GM19324 (cell line): ENCODE data around the gene SLC13A3.

Experiments used
- ATAC-seq: cut with Tn5 transposase; IDR thresholded peaks from one replicate; pipeline ENCODE4 v1.9.1; 2021; ENCODE audit warnings: mild to moderate bottlenecking, moderate library complexity; ENCODE audit not compliant: unreplicated experiment, low FRiP score

Gene SLC13A3

GRCh38 chr20:46657137-46657536 lies 5.9 kb upstream of the SLC13A3 start:
- ATAC-seq, result no peak

DNA sequence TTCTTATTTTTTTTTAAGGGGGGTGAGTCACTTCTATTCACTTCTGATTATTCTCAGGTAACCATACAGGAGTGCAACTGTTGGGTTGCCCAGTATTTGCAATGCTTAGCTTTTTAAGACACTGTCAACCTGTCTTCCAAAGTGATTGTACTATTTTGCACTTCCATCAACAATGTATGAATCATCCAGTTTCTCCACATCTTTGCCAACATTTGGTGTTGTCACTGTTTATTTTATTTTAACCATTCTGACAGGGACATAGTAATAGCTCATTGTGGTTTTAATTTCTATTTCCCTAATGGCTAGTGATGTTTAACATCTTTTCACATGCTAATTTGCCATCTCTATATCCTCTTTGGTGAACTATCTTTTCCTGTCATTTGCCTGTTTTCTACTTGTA lies 1.4 kb upstream of the SLC13A3 start:
- ATAC-seq, result no peak

GRCh38 chr20:46650575-46651090 lies 626 bp downstream of the SLC13A3 start:
- no peak for ATAC-seq

DNA sequence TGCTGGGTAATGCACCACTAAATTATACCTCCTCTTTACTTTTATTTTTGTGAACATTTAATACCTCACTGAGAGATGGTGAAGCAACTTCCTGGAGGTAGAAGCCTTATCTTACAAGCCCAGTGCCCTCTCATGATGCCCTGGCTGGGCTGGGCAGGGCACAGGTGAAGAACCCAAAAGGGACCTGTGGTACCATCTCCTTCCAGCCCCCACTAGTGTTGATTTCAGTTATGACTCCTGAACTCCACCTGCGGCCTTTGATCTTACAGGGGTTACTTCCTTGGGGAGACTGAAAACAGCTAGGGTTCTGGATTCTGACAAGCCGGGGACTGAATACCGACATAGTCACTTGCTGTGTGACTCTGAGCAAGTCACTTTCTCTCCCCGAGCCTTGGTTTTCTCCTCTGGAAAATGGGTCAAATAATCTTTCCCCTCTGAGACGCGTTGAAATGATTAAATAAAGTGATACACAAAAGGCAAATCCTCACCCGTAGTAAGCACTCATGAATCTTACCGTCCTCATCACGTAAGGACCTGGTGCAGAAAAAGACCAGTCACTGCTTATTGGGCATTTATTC lies 1.2 kb downstream of the SLC13A3 start:
- no peak for ATAC-seq

- ATAC-seq, result no peak
Observed at GRCh38 chr20:46649650-46649949, 1.7 kb downstream of the SLC13A3 start.

GRCh38 chr20:46648903-46649649 lies 2.2 kb downstream of the SLC13A3 start:
- no peak for ATAC-seq

DNA sequence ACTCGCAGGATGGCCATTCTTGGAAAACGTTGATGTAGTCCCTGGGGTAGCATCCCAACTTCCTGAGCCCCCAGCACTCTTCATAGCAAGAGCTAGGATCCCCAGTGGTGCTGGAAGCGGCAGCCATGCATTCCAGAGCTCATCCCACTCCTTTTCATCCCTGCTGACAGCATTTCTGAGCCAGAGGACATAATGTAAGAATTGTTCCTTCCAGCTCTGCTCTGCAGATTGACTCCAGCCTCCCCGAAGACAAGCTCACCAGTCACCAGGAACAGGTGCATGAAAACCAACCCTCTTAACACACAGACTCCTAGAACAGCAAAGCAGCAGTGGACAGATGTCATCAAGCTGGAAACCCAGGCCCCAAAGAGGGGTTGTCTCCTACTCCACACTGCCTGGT lies 3.8 kb downstream of the SLC13A3 start:
- ATAC-seq, result no peak

DNA sequence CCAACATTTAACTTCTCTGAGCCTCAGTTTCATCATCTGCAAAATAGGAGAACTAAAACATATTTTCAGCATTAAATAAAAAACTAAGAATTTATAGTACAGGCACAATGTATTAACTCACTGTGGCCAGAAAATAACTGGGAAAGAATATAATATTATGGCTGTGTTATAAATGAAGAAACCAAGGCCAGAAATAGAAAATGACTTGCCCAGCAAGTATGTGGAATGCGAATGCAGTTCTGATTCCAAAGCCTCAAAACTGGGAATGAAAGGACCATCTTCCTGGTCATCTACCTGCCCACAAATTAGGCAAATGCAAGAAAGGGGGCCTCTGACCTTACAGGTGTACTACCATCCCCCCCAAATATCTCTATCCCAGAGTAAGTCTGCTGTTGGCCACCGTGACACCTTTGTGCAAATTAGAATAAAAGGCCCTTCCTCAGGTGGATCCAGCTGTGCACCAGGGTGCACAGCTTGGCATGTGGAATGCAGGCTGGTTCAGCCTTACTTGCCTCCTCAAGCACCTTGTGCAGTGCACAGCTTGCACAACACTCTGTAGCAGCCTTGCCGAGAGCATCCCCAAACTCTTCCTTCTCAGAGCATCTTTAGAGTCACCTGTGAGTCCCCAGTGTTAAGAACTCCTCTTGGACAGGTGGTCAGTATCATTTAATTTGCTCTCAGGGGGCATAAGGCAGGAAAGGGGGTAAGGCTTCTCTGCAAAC lies 4.4 kb downstream of the SLC13A3 start:
- ATAC-seq, result no peak

DNA sequence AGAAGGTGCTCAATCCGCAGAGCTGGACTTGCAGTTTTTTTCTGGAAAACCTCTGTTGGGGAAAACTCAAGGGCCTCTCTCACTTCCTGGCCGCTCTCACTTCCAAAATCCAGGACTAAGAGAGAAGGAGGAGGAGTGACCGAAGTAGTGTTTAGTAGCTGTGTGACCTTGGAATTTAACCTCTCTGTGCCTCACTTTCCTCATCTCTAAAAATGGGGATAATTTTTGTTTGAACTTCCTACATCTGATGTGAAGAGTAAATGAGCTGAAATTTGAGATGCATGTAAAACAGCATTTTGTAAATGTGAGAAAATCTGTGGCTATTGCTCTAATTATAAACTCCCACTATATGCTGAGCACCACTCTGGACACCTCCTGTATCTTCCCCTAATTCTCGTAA lies 5.1 kb downstream of the SLC13A3 start:
- no peak for ATAC-seq

- no peak for ATAC-seq
Observed at GRCh38 chr20:46644733-46645132, 6.5 kb downstream of the SLC13A3 start.

- ATAC-seq, result no peak
Observed at GRCh38 chr20:46644160-46644559, 7.1 kb downstream of the SLC13A3 start.

DNA sequence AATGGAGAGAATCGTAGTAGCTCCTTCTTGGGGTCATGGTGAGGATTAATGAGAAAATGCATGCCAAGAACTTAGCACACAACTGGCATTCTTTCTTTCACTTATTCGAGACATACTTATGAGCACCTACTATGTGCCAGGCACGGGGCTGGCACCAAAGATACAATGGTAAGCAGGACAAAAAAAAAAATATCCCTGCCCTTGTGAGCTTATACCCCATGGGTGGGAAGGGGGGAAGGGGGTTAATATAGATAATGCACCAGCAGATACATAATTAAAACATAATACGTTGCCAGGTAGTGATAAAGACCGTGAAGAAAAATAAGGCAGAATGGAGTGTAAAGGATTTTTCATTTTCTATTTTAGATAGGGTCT lies 8.3 kb downstream of the SLC13A3 start:
- no peak for ATAC-seq

DNA sequence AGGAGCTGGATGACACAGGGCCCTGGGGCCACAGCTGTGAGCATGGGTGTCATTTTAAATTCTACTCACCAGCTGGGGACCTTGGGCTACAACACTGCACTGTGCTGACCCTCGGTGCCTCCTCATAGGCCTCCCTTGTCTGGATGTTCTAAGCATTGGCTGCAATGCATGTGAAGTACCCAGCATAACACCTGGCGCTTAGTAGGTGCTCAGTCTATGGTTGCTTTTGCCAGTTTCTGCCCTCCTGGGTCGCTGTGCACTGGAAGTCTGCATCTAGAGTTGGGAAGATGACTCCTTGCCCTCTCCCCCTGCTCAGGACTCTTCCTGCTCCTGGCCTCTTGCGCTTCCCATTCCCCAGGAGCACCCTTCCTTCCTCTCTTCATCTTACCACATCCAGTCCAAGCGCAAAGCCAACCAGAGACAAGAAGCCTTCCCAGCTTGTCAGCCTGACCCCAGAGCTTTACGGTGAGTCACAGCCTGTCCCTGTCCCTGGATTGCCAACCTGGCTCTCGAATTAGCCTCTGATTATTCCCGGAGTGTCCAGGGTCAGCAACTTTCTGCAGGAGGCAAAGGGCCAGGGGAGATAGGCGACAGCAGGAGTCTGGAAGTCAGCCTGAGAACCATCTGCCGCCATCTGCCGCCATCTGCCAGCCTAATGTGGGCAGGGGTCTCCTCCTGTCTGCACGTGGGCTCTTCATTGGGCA lies 8.8 kb downstream of the SLC13A3 start:
- ATAC-seq, result no peak

- ATAC-seq, result no peak
Observed at GRCh38 chr20:46641424-46641823, 9.8 kb downstream of the SLC13A3 start.

GRCh38 chr20:46640536-46641311 lies 10.5 kb downstream of the SLC13A3 start:
- ATAC-seq, result no peak

DNA sequence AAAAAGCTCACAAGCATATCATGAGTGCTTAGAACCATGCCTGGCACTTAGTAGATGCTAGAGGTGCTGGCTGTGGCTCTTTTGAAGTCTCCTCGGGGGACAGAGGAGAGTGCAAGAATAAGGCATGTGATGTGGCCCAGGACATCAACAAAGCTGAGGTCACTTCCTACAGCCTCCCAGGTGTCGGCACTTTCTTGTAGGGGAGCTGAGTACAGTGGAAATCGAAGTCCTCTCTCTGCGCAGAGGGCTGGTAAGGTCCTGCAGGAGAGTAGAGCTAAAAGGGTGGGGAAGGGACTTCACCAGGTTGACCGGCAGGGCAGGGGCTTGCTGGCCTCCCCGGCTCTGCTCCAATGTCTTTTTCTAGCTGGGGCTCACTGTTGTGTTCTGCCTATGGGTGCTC lies 11.2 kb downstream of the SLC13A3 start:
- no peak for ATAC-seq

GRCh38 chr20:46639587-46639986 lies 11.7 kb downstream of the SLC13A3 start:
- no peak for ATAC-seq

- ATAC-seq, result no peak
Observed at GRCh38 chr20:46638898-46639274, 12.4 kb downstream of the SLC13A3 start.

DNA sequence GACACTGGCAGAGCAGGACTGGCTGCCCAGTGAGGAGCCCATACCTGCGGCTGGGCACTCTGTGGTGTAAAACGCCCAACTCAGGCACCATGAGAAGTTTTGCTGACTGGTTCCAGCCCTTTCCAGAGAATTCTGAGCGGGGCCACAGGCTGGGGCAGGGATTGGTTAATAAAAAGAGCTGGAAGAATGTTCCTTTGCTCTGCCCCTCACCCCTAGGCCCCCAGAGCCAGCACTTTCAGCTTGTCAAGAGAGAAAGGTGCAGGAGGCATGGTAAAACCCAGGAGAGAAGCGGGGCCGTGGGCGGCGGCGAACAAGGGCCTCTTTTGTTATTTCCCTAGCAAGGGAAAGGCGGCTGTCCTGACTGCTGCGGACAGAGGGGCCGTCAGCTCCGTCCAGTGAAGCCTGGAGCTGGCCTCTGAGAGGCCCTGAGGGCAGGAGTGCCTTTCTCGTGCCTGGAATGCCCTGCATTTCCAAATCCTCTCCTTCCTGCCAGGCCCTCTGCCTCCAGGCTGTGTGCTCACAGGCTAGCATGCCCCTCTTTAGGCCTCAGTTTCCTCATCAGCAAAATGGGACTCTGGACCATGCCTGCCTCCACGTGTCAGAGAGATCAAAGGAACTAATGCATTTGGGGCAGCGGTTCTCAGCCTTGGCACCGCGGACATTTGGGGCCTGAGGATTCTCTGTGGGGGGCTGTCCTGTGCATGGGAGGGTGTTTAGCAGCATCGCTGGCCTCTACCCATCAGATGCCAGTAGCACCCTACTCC lies 12.9 kb downstream of the SLC13A3 start:
- no peak for ATAC-seq
